Measurements from ENCODE around the gene PRXL2B.

PRXL2B gene

GRCh38 chr1:2580691-2581090 lies 5.9 kb upstream of the PRXL2B start:
- peaks cover 50% of the 10 kb centered on the region for H3K4me1 Mint-ChIP-seq (ENCODE audit: low read depth)
- peaks cover 7% of the 10 kb centered on the region for H3K36me3 Mint-ChIP-seq (ENCODE audit: low read depth)
- no peaks in the 10 kb centered on the region for H3K9me3 Mint-ChIP-seq
- no peaks in the 10 kb centered on the region for H3K27me3 Mint-ChIP-seq (ENCODE audit: low read depth)
- H3K27ac Mint-ChIP-seq: no peak overlapping the region
- no peak for DNase-seq (ENCODE audit: low spot score)
- no peak overlapping the region for H3K4me3 Mint-ChIP-seq

DNA sequence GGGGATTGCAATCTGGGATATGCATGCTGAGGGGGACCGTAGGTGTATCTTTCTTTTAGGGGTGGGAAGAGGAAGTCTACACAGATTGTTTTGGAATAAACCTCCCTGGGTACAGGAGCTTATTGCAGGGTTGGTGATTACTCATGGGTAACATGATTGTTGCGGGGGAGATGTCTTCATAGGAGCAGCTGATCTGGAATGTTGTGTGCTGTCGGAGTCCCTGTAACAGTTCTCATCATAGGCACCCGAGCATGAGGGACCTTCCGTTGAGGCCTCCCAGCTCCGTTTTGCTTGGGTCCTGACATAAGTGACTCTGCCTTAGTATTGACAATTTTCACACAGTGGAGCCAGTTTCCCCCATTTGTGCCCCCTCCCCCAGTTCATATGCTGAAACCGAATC lies 4.2 kb upstream of the PRXL2B start:
- H3K4me1 Mint-ChIP-seq (ENCODE audit: low read depth): peaks cover 45% of the 10 kb centered on the region
- H3K9me3 Mint-ChIP-seq: no peaks in the 10 kb centered on the region
- H3K27me3 Mint-ChIP-seq (ENCODE audit: low read depth): no peaks in the 10 kb centered on the region
- no peak overlapping the region for H3K27ac Mint-ChIP-seq
- peaks cover 7% of the 10 kb centered on the region for H3K36me3 Mint-ChIP-seq (ENCODE audit: low read depth)
- H3K4me3 Mint-ChIP-seq: no peak overlapping the region
- DNase-seq (ENCODE audit: low spot score): no peak

DNA sequence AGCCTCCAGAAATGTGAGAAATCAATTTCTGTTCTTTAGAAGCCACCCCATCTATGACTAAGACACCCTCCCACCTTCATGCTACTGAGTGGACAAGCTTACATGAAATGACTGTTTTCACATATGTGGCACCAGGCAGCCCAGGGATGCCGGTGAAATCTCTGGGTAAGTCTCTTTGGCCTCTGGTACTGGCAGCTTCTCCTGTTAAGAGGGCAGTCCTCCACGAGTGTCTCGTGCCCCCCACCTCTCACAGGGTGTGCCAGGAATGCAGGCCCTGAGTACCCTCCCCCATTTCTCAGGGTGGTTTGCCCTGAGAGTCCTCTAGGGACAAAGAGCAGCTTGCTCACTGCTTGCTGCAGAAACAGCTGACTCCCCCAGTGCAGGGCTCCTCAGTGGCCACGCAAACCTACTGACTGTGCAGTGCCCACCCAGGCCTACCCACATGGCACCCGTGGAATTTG lies 3.2 kb upstream of the PRXL2B start:
- peak; percentile 38 for DNase-seq (ENCODE audit: low spot score)
- Mint-ChIP-seq H3K36me3 (ENCODE audit: low read depth) (peaks cover 7% of the 10 kb centered on the region), H3K4me1 (ENCODE audit: low read depth) (peaks cover 42% of the 10 kb centered on the region), H3K27me3 (ENCODE audit: low read depth) (no peaks in the 10 kb centered on the region), H3K27ac (peak overlapping the region; percentile 45), H3K9me3 (no peaks in the 10 kb centered on the region), H3K4me3 (peak overlapping the region; percentile 92)

- Mint-ChIP-seq H3K27ac (peak overlapping the region; percentile 96), H3K36me3 (ENCODE audit: low read depth) (peaks cover 5% of the 10 kb centered on the region), H3K4me3 (peak overlapping the region; percentile 92), H3K27me3 (ENCODE audit: low read depth) (no peaks in the 10 kb centered on the region), H3K9me3 (no peaks in the 10 kb centered on the region), H3K4me1 (ENCODE audit: low read depth) (peaks cover 36% of the 10 kb centered on the region)
- DNase-seq (ENCODE audit: low spot score): peak; percentile 32
Observed at GRCh38 chr1:2583871-2584351, 2.7 kb upstream of the PRXL2B start.

DNA sequence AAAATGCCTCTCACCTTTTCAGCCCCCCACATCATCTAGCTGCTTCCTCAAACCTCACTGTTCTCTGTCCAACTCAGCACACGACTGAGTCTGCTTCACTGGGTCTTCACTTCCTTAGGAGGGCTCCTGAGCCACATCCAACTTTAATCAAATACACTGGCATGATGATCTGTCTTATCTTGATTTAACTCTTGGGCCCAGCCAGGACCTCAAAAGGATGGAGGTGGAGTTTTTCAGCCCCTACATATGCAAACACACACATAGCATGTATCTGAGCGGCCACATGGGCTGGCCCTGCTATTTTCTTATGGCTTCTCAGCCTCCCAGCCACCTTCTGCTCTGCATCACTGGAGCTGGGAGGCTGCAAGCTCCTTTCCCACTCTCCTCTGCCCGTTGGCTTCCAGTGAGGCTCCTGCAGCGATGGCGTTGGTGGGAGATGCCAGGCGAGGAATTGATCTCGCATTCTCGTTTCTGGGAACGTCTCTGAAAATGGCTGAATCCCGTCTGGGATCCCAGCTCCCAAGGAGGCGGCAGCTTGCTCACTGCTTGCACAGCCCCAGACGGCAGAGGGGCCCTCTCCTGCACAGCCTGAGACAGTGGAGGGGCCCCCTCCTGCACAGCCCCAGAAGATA lies 1.8 kb upstream of the PRXL2B start:
- Mint-ChIP-seq H3K27me3 (ENCODE audit: low read depth) (no peaks in the 10 kb centered on the region), H3K9me3 (no peaks in the 10 kb centered on the region), H3K4me1 (ENCODE audit: low read depth) (peaks cover 32% of the 10 kb centered on the region), H3K36me3 (ENCODE audit: low read depth) (peaks cover 7% of the 10 kb centered on the region), H3K27ac (peak overlapping the region; percentile 96), H3K4me3 (peak overlapping the region; percentile 92)
- DNase-seq (ENCODE audit: low spot score): no peak

- Mint-ChIP-seq H3K27ac (peak overlapping the region; percentile 96), H3K9me3 (no peaks in the 10 kb centered on the region), H3K4me1 (ENCODE audit: low read depth) (peaks cover 29% of the 10 kb centered on the region), H3K36me3 (ENCODE audit: low read depth) (peaks cover 9% of the 10 kb centered on the region), H3K4me3 (peak overlapping the region; percentile 92), H3K27me3 (ENCODE audit: low read depth) (no peaks in the 10 kb centered on the region)
- DNase-seq (ENCODE audit: low spot score): peak; percentile 72
Observed at GRCh38 chr1:2585318-2586092, 1.1 kb upstream of the PRXL2B start.

DNA sequence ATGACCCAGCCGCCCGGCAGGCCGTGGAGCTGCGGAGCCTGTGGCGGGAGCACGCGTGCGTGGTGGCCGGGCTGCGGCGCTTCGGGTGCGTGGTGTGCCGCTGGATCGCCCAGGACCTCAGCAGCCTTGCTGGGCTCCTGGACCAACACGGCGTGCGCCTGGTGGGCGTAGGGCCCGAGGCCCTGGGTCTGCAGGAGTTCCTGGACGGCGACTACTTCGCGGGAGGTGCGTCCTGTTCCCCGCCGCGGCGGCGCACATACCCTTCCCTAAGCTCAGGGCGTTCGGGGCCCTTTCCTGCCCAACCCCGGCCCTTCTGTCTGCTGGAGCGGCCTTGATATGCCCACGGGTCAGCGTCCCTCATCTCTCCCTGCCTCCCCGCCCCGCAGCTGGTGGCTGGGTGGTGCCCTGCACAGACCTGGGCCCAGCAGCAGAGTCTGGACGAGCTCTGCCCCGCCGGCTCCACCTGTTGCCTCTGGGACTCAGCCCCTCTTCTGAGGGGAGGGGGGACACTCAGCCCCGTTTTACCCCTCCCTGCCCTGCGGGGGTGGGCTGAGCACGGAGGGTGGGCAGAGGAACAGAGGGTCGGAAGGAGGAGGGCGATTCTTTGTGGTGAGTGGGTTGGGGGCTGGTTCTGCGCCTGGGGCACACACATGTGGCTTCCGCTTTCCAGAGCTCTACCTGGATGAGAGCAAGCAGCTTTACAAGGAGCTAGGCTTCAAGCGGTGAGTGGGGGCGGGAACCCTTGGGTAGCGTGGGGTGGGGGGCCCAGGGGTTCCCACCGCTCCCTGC lies 688 bp downstream of the PRXL2B start:
- Mint-ChIP-seq H3K9me3 (no peaks in the 10 kb centered on the region), H3K36me3 (ENCODE audit: low read depth) (peaks cover 6% of the 10 kb centered on the region), H3K4me3 (peak overlapping the region; percentile 74), H3K27me3 (ENCODE audit: low read depth) (no peaks in the 10 kb centered on the region), H3K4me1 (ENCODE audit: low read depth) (peaks cover 19% of the 10 kb centered on the region), H3K27ac (peak overlapping the region; percentile 45)
- no peak for DNase-seq (ENCODE audit: low spot score)

- Mint-ChIP-seq H3K9me3 (no peaks in the 10 kb centered on the region), H3K27me3 (ENCODE audit: low read depth) (no peaks in the 10 kb centered on the region), H3K27ac (no peak overlapping the region), H3K36me3 (ENCODE audit: low read depth) (peaks cover 6% of the 10 kb centered on the region), H3K4me1 (ENCODE audit: low read depth) (peaks cover 15% of the 10 kb centered on the region), H3K4me3 (peak overlapping the region; percentile 74)
- no peak for DNase-seq (ENCODE audit: low spot score)
Observed at GRCh38 chr1:2587860-2588571, 1.4 kb downstream of the PRXL2B start.

GRCh38 chr1:2588661-2589430 lies 2.3 kb downstream of the PRXL2B start:
- peaks cover 6% of the 10 kb centered on the region for H3K36me3 Mint-ChIP-seq (ENCODE audit: low read depth)
- DNase-seq (ENCODE audit: low spot score): no peak
- H3K9me3 Mint-ChIP-seq: no peaks in the 10 kb centered on the region
- peaks cover 10% of the 10 kb centered on the region for H3K4me1 Mint-ChIP-seq (ENCODE audit: low read depth)
- no peak overlapping the region for H3K4me3 Mint-ChIP-seq
- no peak overlapping the region for H3K27ac Mint-ChIP-seq
- no peaks in the 10 kb centered on the region for H3K27me3 Mint-ChIP-seq (ENCODE audit: low read depth)

DNA sequence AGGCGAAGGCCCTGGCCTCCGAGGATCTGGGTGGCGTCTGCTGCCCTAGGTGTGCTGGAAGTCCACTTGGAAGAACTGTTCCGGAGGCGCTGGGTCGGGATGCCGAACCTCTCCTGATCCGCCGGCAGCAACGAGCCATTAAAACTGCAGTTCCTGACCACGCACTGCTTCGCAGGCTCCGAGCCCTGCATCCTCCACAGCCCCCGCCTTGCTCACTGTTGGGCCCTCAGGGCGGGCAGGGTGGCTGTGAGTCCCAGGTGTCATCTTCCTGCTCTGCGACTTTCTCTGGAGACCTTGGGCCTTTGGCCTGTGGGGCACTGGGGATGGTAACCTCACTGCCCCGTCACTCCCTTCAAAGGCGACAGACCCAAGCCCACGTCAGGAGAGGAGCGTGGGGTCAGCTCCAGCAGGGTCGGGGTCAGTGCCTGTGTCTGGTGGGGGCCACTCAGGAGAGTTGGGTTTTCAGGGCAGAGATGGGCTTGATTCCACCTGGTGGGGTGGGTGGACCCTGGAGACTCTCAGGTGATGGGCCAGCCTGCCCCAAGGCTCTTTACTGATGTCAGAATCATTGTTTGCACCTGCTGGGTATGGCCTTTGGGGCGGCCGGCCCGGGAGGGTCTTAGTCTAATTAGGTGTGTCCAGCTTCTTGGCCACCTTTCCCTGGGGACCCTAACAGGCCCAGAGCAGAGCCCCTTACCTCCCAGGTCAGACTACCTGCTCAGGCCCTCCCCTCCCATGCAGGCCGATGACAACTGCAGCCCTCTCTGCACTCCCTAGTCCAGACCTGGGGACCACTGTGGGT lies 3.1 kb downstream of the PRXL2B start:
- Mint-ChIP-seq H3K9me3 (no peaks in the 10 kb centered on the region), H3K27ac (no peak overlapping the region), H3K36me3 (ENCODE audit: low read depth) (peaks cover 6% of the 10 kb centered on the region), H3K27me3 (ENCODE audit: low read depth) (no peaks in the 10 kb centered on the region), H3K4me3 (no peak overlapping the region), H3K4me1 (ENCODE audit: low read depth) (peaks cover 3% of the 10 kb centered on the region)
- DNase-seq (ENCODE audit: low spot score): no peak

DNA sequence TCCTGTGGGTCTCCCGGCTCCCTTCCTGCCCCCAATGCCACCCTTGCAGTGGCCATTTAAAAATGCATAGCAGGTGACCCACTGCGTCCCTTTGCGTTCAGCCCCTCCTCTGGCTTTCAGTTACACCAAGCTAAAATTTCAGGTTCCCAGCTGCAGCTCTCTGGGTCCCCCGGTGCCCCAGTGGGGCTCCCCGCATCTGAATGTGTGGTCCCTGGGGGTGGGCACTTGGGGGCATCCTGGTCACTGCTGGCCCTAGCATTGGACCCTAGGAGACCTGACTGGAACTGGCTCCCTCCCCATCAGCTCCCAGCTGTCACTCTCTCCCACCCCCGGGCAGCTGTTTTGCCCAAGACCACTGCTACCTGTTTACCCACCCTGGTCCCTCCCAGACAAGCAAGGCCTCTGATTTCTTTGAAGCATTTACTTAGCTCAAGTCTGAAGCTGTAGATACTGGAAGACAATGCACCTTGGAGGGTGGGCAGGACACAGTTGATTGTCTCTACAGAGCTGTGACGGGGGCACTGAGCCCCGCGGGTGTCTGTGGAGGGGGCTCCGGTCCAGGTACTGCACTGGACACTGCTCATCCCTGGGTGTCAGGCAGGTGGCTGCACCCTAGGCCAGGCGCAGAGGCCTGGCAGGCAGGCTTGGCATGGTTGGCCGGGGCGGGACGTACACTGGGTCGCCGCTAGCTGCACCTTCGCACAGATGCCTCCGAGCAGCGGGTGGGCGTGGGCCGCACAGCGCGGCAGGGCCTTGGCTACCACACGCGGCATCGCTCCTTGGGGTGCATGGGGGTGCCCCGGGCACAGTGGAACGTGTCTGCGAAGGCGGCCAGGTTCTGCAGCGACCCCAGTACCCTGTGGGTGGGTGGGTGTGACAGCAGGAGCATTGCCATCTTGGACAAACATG lies 3.9 kb downstream of the PRXL2B start:
- Mint-ChIP-seq H3K27ac (no peak overlapping the region), H3K27me3 (ENCODE audit: low read depth) (no peaks in the 10 kb centered on the region), H3K4me3 (no peak overlapping the region), H3K36me3 (ENCODE audit: low read depth) (peaks cover 6% of the 10 kb centered on the region), H3K4me1 (ENCODE audit: low read depth) (no peaks in the 10 kb centered on the region), H3K9me3 (no peaks in the 10 kb centered on the region)
- no peak for DNase-seq (ENCODE audit: low spot score)

DNA sequence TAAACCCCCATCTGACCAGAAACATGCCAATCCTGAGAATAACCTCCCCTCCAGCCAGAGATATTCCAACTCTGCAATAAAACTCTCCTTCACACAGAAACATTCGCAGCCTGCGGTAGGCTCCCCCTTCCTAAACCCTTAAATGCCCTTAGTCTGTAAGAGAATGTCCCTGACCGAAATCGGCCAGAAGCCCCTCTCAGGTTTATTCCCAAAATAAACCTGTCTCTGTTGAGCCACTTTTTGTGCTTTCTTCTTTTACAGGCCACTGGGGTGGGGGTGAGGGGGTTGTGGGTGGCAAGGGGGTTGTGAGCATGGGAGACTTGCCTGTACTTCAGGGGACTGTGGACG lies 4.6 kb downstream of the PRXL2B start:
- Mint-ChIP-seq H3K36me3 (ENCODE audit: low read depth) (peaks cover 6% of the 10 kb centered on the region), H3K9me3 (no peaks in the 10 kb centered on the region), H3K4me3 (no peak overlapping the region), H3K27ac (no peak overlapping the region), H3K4me1 (ENCODE audit: low read depth) (no peaks in the 10 kb centered on the region), H3K27me3 (ENCODE audit: low read depth) (no peaks in the 10 kb centered on the region)
- no peak for DNase-seq (ENCODE audit: low spot score)

All from T-helper 2 cell treated with Interferon-gamma antibody and Interleukin-4, amounts not matched to agents 5 μg/mL and 100 μg/mL, for 36 hours (primary cell).